Left colon (tissue), 2 donors: ENCODE results near the gene HOOK2. TPM values are rescaled to one million over a fixed set of nuclear protein-coding genes. Genes with fewer than 3 reads are reported as not detected.
A peak's percentile ranks its signal among the peaks of the same experiment; 100 is the strongest.

Source experiments
- ATAC-seq: fragments of 200-7000 bp; cut with Tn5 transposase; one replicate; pipeline ENCODE4 v1.9.1; 2020; ENCODE audit warnings: mild to moderate bottlenecking, moderate library complexity
- DNase-seq, 2 donors: peaks; one replicate each; pipeline ENCODE4 v3.0.0-alpha.2; 2020
- intact Hi-C, 2 donors: fragments of 100-400 bp; cut with DNase I in 1 of 2; cut with micrococcal nuclease in 1 of 2; formaldehyde crosslinking; loops; one replicate each; pipeline versions ENCODE4 v1.11.2 to v1.14.0; 2022; cut with DNase I, micrococcal nuclease
- total RNA-seq, 2 donors: library from RNA; stranded (reverse); fragmentation: NEBNext Ultra II Directional; extraction: Animal tissue kit (Norgen Biotek cat#: 25700); gene quantifications; one replicate each; pipeline ENCODE4 v1.2.1, GENCODE V29; 2021
- donor health status: DM: no; HTN: no; CAD: no.
- donor health status: DM: yes; HTN: yes; CAD: no.

The HOOK2 gene
- total RNA-seq, 2 donors from 2014 or later = 58.3 to 83.1 TPM

DNA sequence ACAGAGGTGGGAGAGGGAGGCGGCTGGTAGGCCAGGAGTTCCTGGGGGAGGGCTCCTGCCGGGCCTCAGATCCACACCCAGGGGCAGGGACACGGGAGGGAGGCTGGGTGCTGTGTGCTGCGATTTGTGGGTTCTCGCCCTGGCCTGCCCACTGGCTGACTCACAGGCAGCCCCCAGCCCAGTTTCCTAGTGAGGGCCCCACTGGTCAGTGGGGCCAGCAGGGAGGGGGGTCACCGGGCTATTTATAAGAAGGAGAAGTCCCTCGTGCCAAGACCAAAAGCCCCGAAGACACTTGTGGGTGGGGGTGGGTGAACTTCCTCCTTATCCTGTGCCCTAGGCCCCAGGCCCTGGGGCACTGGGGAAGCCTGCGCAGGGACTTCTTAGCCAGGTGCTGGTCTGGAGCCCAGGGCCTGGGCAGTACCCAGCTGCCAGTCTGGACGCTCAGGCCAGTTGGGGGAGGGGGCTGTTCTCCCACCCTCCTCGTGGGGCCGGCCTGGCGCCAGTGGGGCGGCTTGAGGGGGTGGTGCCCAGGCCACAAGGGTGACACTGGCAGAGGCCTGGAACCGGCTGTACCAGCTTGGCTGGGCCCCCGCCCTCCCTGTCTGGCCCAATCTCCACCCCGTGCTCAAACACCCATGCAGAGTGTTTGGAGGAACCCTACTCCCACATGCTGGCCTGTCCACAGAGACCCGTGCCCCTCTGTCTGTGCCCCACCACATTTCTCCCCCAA is 11.0 kb upstream of the HOOK2 start:
- peak; percentile 23 for ATAC-seq
- peak; percentile 82 to 85 for DNase-seq
- intact Hi-C loops = no loop called here

DNA sequence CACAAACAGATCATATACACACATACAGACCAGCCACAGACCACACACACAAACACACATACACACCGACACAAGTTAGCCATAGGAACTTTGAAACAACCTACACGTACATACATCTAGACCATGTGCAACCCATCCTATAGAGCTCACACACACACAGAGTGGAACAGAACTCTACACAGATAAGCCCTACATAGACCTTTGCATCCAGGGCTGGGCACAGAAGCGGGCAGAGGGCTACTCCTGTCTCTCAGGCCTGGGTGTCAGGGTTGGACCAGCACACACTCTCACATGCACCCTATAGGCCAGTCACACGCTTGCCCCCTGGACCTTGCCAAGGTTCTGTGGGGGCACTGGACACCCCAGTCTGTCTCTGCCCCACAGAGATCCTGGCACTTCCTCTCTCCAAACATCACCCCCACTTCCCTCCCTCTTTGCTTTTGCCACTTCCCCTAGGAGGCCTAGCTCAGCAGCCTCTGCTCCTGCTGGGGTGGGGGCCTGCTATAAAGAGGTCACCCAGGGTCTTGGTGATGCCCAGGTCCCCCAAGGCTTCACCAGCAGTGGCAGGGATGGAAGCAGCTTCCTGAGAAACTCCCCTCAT is 10.2 kb upstream of the HOOK2 start:
- peak in 1 of 2 donors; percentile 43 for DNase-seq
- ATAC-seq = no peak
- intact Hi-C loops = no loop called here

DNA sequence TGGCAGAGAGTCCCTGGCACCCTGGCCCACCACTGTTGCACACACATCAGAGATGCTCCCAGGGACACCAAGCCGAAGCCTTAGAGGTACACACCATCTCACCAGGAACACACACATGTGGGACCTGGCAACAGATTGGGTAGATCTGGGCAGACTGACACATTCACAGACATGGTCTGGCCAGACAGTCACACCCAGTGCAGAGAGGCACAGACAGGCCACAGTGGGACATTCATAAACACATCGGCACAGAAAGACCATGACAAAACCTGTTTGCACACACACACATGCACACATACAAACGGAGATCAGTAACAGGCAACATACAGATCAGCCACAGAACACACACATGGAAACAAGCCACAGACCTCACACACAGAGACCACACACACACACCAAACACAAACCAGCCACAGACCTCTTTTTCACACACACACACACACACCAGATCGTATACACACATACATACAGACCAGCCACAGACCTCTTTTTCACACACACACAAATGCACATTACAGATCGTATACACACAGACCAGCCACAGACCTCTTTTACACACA is 9.6 kb upstream of the HOOK2 start:
- DNase-seq (peak in 1 of 2 donors; percentile 31), ATAC-seq (no peak)
- intact Hi-C loops = no loop called here

DNA sequence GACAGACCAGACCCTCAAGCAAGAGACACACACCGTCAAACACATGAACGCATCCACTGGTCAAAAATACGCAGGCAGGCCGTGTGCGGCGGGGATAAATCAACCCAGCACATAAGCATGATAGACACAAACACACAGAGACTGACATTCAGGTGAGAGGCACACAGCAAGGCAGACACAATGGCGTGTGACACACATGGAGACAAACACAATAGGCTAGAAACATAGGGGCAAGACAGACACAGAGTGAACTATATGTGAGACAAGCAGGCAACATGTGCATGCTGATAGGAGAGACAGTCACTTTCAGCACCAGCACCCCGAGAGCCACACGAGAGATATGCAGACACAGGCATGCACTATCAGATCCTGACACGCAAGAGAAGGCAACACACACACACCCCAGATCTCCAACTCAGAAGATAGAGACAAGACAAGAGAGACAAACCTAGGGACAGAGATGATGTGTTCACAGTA is 9.1 kb upstream of the HOOK2 start:
- peak in 1 of 2 donors; percentile 26 for DNase-seq
- no peak for ATAC-seq
- intact Hi-C loops = no loop called here

DNA sequence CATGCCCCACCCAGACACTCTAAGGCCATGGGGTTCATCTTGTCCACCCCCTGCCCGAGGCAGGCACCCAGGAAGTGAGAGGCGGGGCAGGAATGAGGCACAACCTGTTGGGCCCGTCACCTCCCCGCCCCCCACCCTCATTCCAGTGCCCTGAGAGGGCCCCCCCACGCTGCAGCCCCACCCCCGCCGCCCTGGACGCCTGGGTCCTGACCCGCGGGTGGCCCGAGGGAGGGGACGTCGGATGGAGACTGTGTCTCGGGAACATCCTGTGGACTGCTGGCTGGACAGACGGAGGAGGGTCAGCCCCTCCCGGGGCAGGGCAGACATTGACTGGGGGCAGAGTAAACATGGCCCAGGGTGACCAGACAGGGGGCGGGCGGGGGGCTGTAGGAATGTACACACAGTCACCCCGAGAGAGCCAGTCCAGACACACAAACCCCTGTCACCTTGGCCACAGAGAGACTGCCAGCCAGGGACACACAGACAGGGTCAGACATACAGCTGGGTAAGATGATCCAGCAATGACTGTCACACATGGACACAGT is 8.6 kb upstream of the HOOK2 start:
- intact Hi-C loops = no loop called here
- peak; percentile 16 for ATAC-seq

DNA sequence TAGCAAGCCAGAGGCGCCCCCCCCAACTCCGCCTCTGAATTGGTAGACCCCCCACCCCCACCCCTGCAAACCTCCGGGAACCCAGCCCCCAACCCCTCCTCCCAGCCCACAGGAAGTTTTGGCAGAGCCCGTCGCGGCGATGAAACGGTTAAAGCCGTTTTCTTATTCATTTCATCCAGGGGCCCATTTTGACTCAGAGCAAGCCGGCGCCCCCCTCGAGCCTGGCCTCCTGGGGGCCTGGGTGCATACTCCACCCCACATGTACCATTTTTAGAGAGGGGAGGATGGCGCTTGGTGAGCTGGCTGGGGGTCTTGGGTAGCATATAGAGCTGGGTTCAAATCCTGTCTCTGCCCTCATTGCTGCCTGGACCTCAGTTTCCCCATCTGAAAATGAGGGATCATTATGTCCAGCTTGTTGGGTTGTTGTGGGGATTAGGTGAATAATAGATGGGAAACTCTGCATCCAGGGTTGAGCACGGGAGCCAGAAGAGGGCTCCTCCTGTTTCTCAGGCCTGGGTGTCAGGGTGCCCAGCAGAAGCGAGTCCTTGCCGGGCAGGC is 8.0 kb upstream of the HOOK2 start:
- ATAC-seq = no peak
- intact Hi-C loops = no loop called here
- DNase-seq = no peak

More for the DNA sequence above, 8.6 kb upstream of the HOOK2 start:
- DNase-seq = peak; percentile 64 to 84

DNA sequence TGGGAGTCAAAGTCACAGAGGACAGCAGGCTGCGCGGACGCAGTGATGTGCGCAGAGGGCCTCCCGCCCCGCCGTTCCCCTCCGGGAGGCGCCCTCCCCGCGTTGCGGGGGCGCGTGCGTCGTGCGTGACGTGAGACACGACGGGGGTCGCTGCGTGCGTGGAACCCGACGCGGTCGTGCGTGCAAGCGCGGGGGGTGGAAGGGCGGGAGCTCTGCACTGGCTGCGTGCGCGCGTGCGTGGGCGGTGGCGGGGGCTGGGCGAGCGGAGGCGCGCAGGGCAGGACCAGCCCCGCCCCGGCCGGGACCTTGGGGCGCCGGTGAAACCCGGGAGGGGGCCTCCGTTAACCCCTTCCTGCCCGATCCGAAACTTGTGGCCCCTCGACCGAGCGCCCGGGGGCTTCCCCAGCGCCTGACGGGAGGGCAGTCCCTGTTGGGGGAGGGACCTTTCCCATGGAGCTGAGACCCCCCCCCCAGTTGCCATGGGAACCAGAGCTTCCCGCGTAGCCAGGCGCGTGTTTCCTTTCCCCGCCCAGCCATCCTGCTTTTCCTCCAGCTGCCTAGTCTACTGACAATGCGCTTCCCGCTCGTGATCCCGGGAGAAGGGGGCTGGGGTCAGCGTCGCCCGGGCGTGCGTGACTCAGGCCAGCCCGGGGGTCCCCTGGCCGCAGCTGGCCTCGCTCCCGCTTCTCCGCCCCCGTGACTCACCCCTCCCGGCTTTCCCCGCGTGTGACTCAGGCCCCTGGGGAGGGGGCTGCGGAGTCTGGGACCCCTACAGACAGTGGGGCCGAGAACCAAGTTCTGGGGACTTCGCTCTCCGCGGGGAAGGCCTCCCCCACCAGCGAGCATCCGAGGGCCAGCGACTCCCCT is 7.3 kb upstream of the HOOK2 start:
- intact Hi-C loops = no loop called here
- DNase-seq = peak; percentile 85 to 91
- peak; percentile 48 for ATAC-seq

DNA sequence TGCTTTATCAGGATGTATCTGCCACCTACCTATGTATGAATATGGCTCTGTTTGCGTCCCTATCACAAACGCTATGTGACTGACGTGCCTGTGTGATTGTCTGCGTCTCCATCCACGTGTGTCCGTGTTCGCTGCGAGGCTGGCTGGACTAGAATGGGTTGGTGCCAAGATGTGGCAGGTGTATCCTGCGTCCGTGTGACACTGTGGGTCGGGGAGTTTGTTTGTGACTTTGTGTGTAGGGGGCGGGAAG is 6.7 kb upstream of the HOOK2 start:
- intact Hi-C loops = no loop called here
- DNase-seq (no peak), ATAC-seq (no peak)

DNA sequence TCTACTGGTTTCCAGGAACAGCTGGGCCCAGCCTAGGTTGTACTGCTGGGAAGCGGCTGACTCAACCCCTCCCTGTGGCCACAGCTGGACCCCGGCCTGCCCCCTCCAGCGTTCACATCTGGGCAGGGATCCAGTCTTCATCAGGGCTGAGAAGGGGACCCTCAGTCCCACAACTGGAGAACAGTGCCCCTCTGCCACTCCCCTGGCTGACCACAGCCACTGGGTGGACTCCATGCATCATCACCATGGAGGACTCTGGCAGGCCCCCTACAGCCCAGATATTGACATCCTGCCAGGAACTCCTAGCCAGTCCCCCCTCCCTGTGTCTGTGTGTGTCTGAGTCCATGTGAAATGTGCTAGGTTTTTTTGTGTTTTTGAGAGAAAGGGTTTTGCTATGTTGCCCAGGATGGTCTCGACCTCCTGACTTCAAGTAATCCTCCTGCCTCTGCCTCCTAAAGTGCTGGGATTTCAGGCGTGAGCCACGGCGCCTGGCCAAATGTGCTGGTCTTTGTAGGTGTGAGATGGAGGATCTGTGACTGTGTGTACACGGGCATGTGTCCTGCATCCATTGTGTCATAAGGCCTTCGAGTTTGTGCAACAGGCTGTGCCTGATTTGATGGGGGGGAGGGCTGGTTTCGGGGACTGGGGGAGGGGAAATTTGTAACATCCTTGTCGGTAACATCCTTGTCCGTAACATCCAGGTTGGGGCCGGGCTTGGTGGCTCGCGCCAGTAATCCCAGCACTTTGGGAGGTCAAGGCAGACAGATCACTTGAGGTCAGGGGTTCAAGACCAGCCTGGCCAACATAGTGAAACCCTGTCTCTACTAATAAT is 4.0 kb upstream of the HOOK2 start:
- intact Hi-C loops = no loop called here
- DNase-seq = peak; percentile 53 to 54
- ATAC-seq = no peak

DNA sequence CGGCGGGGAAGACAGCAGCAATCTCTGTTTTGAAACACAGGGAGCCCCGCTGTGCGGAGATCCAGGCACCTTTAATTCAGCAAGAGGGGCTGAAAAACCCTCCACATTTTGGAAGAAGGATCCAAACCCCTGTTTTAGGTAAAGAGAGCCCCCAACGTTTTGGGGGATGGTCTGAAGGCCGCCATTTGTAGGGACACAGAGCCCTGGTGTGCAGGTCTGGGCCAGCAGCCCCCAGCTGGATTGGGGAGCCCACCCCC is 3.5 kb upstream of the HOOK2 start:
- intact Hi-C loops = no loop called here
- ATAC-seq (no peak), DNase-seq (no peak)

DNA sequence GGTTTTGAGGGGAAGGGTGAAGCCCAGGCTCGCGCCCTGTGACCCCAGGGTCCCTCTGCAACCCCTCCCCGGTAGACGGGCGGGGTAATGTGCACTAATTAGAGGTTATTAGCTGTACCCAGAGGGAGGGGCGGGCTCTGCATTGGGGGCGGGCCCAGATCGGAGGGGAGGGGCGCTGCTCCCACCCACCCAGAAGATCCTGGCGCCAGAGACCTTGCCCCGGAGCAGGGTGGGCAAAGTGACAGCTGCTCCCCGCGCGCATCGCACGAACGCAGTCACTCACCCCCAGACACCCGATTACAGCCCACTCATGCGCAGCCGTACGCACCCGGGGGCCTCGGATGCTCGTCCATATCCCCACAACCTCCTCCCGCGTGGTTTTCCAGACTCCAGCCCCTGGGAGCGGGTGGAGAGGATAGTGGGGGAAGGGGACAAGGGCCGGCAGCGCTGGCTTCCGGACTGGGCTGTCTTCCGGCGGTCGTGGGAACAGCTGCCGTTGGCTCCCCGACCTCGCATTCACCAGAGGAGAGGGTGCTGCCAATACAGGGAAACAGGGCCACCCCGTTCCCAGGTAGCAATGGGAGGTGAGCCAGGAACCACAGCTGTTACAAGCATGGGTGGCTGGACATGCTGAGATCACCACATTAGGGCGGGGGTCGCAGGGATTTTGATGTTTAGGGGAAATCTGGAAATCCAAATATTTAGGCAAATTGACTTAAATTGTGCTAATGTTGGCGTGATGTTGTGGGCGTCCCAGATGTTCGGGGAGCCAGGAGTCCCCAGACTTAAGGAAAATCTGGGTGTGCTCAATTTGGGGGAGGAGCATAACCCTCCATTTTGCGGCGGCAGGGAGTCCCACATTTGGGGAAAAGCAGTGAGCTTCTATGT is 2.9 kb upstream of the HOOK2 start:
- intact Hi-C loops = no loop called here
- peak; percentile 27 for ATAC-seq
- peak; percentile 77 to 83 for DNase-seq

DNA sequence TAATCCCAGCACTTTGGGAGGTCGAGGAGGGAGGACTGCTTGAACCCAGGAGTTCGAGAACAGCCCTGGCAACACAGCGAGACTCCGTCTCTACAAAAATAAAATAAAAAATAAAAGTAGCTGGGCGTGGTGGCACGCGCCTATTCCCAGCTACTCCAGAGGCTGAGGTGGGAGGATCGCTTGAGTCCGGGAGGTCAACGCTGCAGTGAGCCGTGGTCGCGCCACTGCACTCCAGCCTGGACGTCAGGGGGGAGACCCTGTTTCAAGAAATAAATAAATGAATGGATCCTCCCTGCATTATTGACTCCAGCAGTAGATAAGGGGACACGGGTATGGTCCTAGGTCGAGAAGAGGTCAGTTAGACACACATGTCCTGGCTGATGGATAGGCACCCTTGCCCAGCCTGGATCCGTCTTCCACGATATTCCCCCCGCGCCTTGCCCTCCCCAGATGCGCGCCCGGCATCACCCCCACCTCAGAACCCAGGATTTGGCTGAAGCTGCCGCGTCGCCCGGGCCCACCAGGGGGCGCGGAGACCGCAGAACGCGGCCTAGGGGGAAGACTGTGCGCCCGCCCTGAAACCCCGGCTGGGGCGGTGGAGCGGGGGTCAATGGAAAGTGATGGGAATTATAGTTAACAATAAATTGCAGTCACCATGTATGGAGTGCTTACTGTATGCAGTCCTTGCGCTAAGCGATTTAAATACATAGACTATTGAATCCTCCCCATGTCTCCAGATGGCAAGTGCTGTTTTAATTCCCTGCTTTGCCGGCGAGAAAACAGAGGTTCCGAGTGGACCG is 2.1 kb upstream of the HOOK2 start:
- ATAC-seq (peak; percentile 39), DNase-seq (peak; percentile 77 to 86)
- intact Hi-C loops = no loop called here

DNA sequence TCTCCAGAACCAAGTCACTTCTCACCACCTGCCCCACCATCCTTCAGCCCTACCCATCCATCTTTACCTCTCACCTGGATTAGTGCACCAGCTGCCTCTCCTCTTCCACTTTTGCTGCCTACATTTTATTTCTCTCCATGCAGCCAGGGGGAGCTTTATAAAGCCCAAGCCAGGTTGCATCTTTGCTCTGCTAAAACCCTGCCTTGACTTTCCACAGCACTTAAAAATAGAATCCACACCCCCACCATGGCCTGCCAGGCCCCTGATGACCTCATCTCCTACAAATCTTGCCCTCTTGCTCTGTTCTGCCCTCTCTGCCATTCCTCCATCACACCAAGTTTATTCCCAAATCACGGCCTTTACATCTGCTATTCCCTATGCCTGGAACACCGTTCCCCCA is 1.8 kb downstream of the HOOK2 start:
- intact Hi-C loops = no loop called here
- DNase-seq = no peak

DNA sequence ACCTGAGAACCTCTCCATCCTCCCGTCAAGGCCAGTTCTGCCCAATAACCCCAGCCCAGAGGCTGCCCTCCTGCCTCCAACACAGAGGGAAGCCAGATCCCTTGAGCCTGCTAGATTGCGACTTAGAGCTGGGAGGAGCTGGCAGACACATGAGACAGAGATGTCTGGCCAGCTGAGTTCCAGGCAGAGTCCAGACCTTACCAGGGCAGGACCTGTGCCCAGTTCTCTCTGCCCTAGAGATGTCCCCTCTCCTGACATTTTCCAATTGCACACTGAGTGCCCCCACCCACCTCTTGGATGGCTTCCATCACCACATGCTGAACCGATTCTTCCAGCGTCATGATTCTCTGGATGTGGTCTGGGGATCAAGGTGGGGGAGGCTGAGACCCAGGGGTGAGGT is 3.0 kb downstream of the HOOK2 start:
- ATAC-seq (no peak), DNase-seq (no peak)
- intact Hi-C loops = no loop called here

More for the DNA sequence above, 1.8 kb downstream of the HOOK2 start:
- no peak for ATAC-seq

DNA sequence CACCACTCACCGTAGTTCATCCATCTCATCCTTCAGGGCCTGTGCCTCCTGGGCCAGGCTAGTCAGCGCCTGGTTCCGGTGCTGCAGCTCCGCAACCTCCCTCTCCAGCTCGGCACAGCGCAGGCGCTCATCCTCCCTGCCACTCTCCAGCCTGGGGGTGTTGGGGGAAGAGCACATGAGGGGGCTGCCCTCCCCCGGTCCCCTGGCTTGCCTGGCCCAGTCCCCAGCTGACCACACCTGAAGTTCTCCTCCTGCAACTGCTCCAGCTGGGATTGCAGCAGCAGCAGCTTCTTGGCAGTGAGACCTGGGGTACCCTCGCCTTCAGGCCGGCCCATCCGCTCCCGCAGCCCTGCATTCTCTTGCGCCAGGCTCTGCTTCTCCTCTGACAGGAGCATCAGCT is 4.4 kb downstream of the HOOK2 start:
- intact Hi-C loops = no loop called here
- no peak for ATAC-seq
- DNase-seq = no peak

DNA sequence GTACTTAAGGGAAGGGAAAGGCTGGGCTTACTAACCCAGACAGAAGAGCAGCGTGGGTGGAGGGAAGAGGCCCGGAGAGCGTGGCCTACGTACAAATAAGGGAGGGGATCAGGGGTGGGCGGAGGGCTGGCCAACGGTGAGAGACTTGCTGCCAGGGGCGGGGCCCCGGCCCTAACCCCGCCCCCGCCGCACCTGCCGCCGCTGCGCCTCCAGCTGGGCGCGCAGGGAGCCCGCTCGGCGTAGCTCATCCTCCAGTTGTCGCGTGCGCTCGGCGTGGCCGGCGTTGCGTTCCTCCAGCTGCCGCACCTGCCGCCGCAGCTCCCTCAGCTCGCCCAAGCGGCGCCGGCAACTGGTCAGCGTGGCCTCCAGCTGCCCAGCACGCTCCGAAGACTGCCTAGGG is 5.7 kb downstream of the HOOK2 start:
- intact Hi-C loops = loop anchor here (10.0 kb wide), 1 partner anchor 75 kb away; no protein-coding TSS in a partner anchor
- peak; percentile 73 for ATAC-seq
- peak; percentile 58 to 74 for DNase-seq

DNA sequence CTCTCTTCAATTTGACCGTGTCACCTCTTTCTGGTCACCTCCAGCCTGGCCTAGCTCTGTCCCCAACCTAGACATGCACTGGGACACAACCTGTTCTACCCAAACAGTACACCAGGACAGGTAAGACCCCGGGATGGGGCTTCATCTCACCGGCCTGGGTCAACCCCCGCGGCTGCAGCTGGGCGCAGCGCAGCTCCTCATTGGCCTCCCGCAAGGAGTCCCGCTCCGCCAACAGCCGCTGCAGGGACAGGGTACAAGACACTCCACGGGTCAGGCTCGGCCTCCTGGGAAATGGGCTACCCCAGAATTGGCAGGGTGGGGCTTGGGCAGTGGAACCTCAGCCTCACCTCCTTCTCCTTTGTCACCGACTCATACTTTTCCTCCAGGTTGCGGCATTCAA is 7.7 kb downstream of the HOOK2 start:
- intact Hi-C loops = loop anchor here (10.0 kb wide), 1 partner anchor 77 kb away; no protein-coding TSS in a partner anchor
- no peak for DNase-seq
- no peak for ATAC-seq
